HCT116 (cell line): Measurements from ENCODE around the gene PRKAG2. TPM values are rescaled to one million over a fixed set of nuclear protein-coding genes. Genes with fewer than 3 reads are reported as not detected.

ENCODE experiments used
- ATAC-seq: fragments of 200-7000 bp; cut with Tn5 transposase; 2 replicates; pipeline ENCODE4 v1.9.1; 2020; ENCODE audit warnings: mild to moderate bottlenecking, moderate library complexity
- BruUV-seq: library from RNA; stranded (reverse); fragments of 400-500 nt; replicated peaks from 2 replicates; lab custom pipeline; 2021; lab: Mats Ljungman, UMichigan
- CTCF ChIA-PET: fragments of 300-600 bp; sonication (Branson Sonifier 250); formaldehyde crosslinking; loops from one replicate; lab custom pipeline; 2021; ENCODE audit warnings: antibody characterized with exemption; lab: Charles Lee
- POLR2A ChIA-PET: fragments of 300-600, 350-600 bp; sonication (Branson Sonifier 250); formaldehyde crosslinking; loops from one replicate; lab custom pipeline; 2021; ENCODE audit warnings: antibody characterized with exemption; lab: Charles Lee
- RAD21 ChIA-PET, 2 experiments: fragments of 300-600 bp; sonication (Branson Sonifier 250); formaldehyde crosslinking; loops; one replicate each; lab custom pipeline; 2023; ENCODE audit warnings: low total read pairs in 2 of 2; ENCODE audit not compliant: uncharacterized antibody in 2 of 2, unreplicated experiment in 2 of 2, low non-redundant PET in 1 of 2; lab: Charles Lee
- DNase-seq: peaks from one replicate; pipeline ENCODE4 v3.0.0-alpha.2; 2010; ENCODE audit warnings: low read depth, low spot score
- H2AFZ ChIP-seq: fragments of 200-600 bp; shearing (Covaris generic), sonication (generic); 2 replicates; pipeline ENCODE4 v1.6.1; 2017; ENCODE audit warnings: low read depth, mixed run types, mixed read lengths, antibody characterized with exemption, low read length; ENCODE audit not compliant: poor library complexity, severe bottlenecking
- H3K27ac ChIP-seq: 2 replicates; pipeline ENCODE4 v1.5.1; 2012; ENCODE audit warnings: low read depth, low read length
- H3K27me3 ChIP-seq: fragments of 200-600 bp; sonication (generic); 2 replicates; pipeline ENCODE4 v1.6.1; 2016; ENCODE audit warnings: mixed run types, low read length, mixed read lengths; ENCODE audit not compliant: insufficient read depth
- H3K36me3 ChIP-seq, 2 experiments: fragments of 200-500 bp in 1 of 2; fragments of 200-600 bp in 1 of 2; sonication (Bioruptor generic) in 1 of 2; sonication (generic) in 1 of 2; 2 replicates each; pipeline versions ENCODE4 v1.5.1 to v1.6.1; 2014 to 2016; ENCODE audit warnings: low read length in 2 of 2, inconsistent platforms in 1 of 2, mixed read lengths in 1 of 2, mixed run types in 1 of 2; ENCODE audit not compliant: insufficient read depth in 2 of 2, control insufficient read depth in 1 of 2
- H3K4me1 ChIP-seq, 2 experiments: fragments of 200-600 bp in 1 of 2; sonication (generic) in 1 of 2; 2 replicates each; pipeline versions ENCODE4 v1.5.1 to v1.6.1; 2012 to 2017; ENCODE audit warnings: low read length in 2 of 2, inconsistent platforms in 1 of 2, mild to moderate bottlenecking in 1 of 2, mixed read lengths in 1 of 2, mixed run types in 1 of 2, moderate library complexity in 1 of 2; ENCODE audit not compliant: insufficient read depth in 2 of 2, control insufficient read depth in 1 of 2
- H3K4me2 ChIP-seq: fragments of 200-600 bp; sonication (generic); 2 replicates; pipeline ENCODE4 v1.6.1; 2017; ENCODE audit warnings: mixed run types, low read length, mixed read lengths
- H3K4me3 ChIP-seq, 2 experiments: fragments of 200-600 bp in 1 of 2; sonication (generic) in 1 of 2; replicated peaks in 1 of 2; 2 replicates each; pipeline ENCODE4 v1.5.1; 2011 to 2016; ENCODE audit warnings: low read length in 2 of 2, control low read depth in 1 of 2, low read depth in 1 of 2, mild to moderate bottlenecking in 1 of 2, mixed read lengths in 1 of 2, mixed run types in 1 of 2
- H3K79me2 ChIP-seq: fragments of 200-600 bp; sonication (generic); 2 replicates; pipeline ENCODE4 v1.6.1; 2017; ENCODE audit warnings: mild to moderate bottlenecking, mixed run types, low read length, moderate library complexity, mixed read lengths; ENCODE audit not compliant: insufficient read depth
- H3K9ac ChIP-seq: fragments of 200-600 bp; sonication (generic); 2 replicates; pipeline ENCODE4 v1.6.1; 2016; ENCODE audit warnings: low read length, mixed read lengths
- H3K9me2 ChIP-seq: fragments of 200-600 bp; sonication (generic), shearing (Covaris generic); 2 replicates; pipeline ENCODE4 v1.6.1; 2017; ENCODE audit warnings: mixed run types, mild to moderate bottlenecking, moderate library complexity; ENCODE audit not compliant: insufficient read depth
- H3K9me3 ChIP-seq, 2 experiments: fragments of 200-500 bp in 1 of 2; fragments of 200-600 bp in 1 of 2; sonication (Bioruptor generic) in 1 of 2; sonication (generic) in 1 of 2; 2 replicates each; pipeline ENCODE4 v1.6.1; 2014 to 2017; ENCODE audit warnings: low read length in 2 of 2, mixed read lengths in 2 of 2, inconsistent platforms in 1 of 2, low read depth in 1 of 2, mild to moderate bottlenecking in 1 of 2, mixed run types in 1 of 2, moderate library complexity in 1 of 2; ENCODE audit not compliant: control insufficient read depth in 1 of 2, insufficient read depth in 1 of 2
- H4K20me1 ChIP-seq: fragments of 200-600 bp; sonication (generic), shearing (Covaris generic); 2 replicates; pipeline ENCODE4 v1.6.1; 2017; ENCODE audit warnings: mixed run types, mild to moderate bottlenecking, moderate library complexity; ENCODE audit not compliant: insufficient read depth
- CBX3 ChIP-seq: IDR thresholded peaks from 2 replicates; pipeline ENCODE4 v1.6.1; 2012; ENCODE audit warnings: low read depth
- CEBPB ChIP-seq: IDR thresholded peaks from 2 replicates; pipeline ENCODE4 v1.6.1; 2012; ENCODE audit warnings: low read depth
- EGR1 ChIP-seq: IDR thresholded peaks from 2 replicates; pipeline ENCODE4 v1.6.1; 2012; ENCODE audit warnings: low read depth
- ELF1 ChIP-seq: IDR thresholded peaks from 2 replicates; pipeline ENCODE4 v1.6.1; 2012; ENCODE audit warnings: low read depth, borderline replicate concordance
- EZH2 ChIP-seq: fragments of 200-600 bp; sonication (generic); IDR thresholded peaks from 2 replicates; pipeline ENCODE4 v1.6.1; 2017; ENCODE audit warnings: antibody characterized with exemption, mixed run types
- FOSL1 ChIP-seq: IDR thresholded peaks from 2 replicates; pipeline ENCODE4 v1.6.1; 2012; ENCODE audit warnings: low read depth
- JUND ChIP-seq: IDR thresholded peaks from 2 replicates; pipeline ENCODE4 v1.6.1; 2012
- POLR2A ChIP-seq: IDR thresholded peaks from 2 replicates; pipeline ENCODE4 v1.7.0; 2011; ENCODE audit warnings: borderline replicate concordance; ENCODE audit not compliant: insufficient read depth, insufficient read length; ENCODE audit errors: extremely low read depth
- SRF ChIP-seq: IDR thresholded peaks from 2 replicates; pipeline ENCODE4 v1.6.1; 2012; ENCODE audit warnings: low read depth
- TCF7L2 ChIP-seq: IDR thresholded peaks from 2 replicates; pipeline ENCODE4 v1.7.0; 2011; ENCODE audit warnings: borderline replicate concordance, inconsistent platforms; ENCODE audit not compliant: insufficient read depth, insufficient read length; ENCODE audit errors: extremely low read depth
- ZBTB33 ChIP-seq: IDR thresholded peaks from 2 replicates; pipeline ENCODE4 v1.6.1; 2011; ENCODE audit warnings: mild to moderate bottlenecking, low read length, moderate library complexity; ENCODE audit not compliant: insufficient replicate concordance; ENCODE audit errors: extremely low read depth
- ZFX ChIP-seq: fragments of 450-650 bp; IDR thresholded peaks from 2 replicates; pipeline ENCODE4 v1.6.1; 2017
- ZNF274 ChIP-seq: fragments of 200-500 bp; sonication (Bioruptor generic); IDR thresholded peaks from 2 replicates; pipeline ENCODE4 v1.6.1; 2014; ENCODE audit warnings: mild to moderate bottlenecking, low read depth, low read length, inconsistent platforms
- intact Hi-C: fragments of 100-400 bp; cut with micrococcal nuclease; formaldehyde crosslinking; loops from 2 replicates; pipeline ENCODE4 v1.10.0; 2022
- total RNA-seq: library from RNA; stranded (reverse); gene quantifications from one replicate; pipeline ENCODE4 v1.2.1, GENCODE V29; 2021; ENCODE audit not compliant: unreplicated experiment

Gene PRKAG2
- total RNA-seq, 1 experiment from 2014 or later = 23.6 TPM

GRCh38 chr7:151869109-151869428, 7.8 kb downstream of the PRKAG2 start:
- Histone ChIP-seq H3K27me3 (no peaks in the 10 kb centered on the region), H3K4me2 (no peak overlapping the region)
- no peak for DNase-seq
- TF ChIP-seq FOSL1 = no peak
- TF ChIP-seq, all 23 proteins: peak for 0
- H4K20me1 ChIP-seq = no peaks in the 10 kb centered on the region
- H3K27ac ChIP-seq = no peak overlapping the region
- intact Hi-C loops = no loop called here
- H3K36me3 ChIP-seq = no peaks in the 10 kb centered on the region
- ATAC-seq = no peak
- RAD21 ChIA-PET = no interaction called here
- H3K79me2 ChIP-seq = no peaks in the 10 kb centered on the region
- H3K4me3 ChIP-seq = no peak overlapping the region
- H2AFZ ChIP-seq = no peak overlapping the region
- no TSS peak for BruUV-seq
- H3K9me2 ChIP-seq = no peaks in the 10 kb centered on the region
- CTCF ChIA-PET = no interaction called here
- POLR2A ChIA-PET = no interaction called here
- no peak overlapping the region for H3K9ac ChIP-seq
- no peaks in the 10 kb centered on the region for H3K4me1 ChIP-seq
- H3K9me3 ChIP-seq = no peaks in the 10 kb centered on the region

- ChIA-PET RAD21 (no interaction called here), POLR2A (no interaction called here), CTCF (no interaction called here)
- BruUV-seq = no TSS peak
- H3K9me3 ChIP-seq = no peaks in the 10 kb centered on the region
- no peak for TF ChIP-seq ELF1
- TF ChIP-seq POLR2A = no peak
- TF ChIP-seq TCF7L2 = no peak
- TF ChIP-seq ZFX = no peak
- TF ChIP-seq ZNF274 = no peak
- no peak for TF ChIP-seq CBX3
- TF ChIP-seq JUND = no peak
- no peak for TF ChIP-seq ZBTB33
- no peak for TF ChIP-seq EGR1
- no peak for TF ChIP-seq CEBPB
- no peak for TF ChIP-seq EZH2
- TF ChIP-seq SRF = no peak
- no peak overlapping the region for H3K4me2 ChIP-seq
- no peaks in the 10 kb centered on the region for H4K20me1 ChIP-seq
- H3K27ac ChIP-seq = no peak overlapping the region
- no peaks in the 10 kb centered on the region for H3K36me3 ChIP-seq
- H2AFZ ChIP-seq = no peak overlapping the region
- no peaks in the 10 kb centered on the region for H3K27me3 ChIP-seq
- DNase-seq (no peak), ATAC-seq (no peak)
- no peak overlapping the region for H3K9ac ChIP-seq
- no peaks in the 10 kb centered on the region for H3K79me2 ChIP-seq
- no peaks in the 10 kb centered on the region for H3K4me1 ChIP-seq
- intact Hi-C loops = no loop called here
- no peaks in the 10 kb centered on the region for H3K9me2 ChIP-seq
- no peak overlapping the region for H3K4me3 ChIP-seq
Measured at GRCh38 chr7:151868396-151869108, 8.4 kb downstream of the PRKAG2 start.
